OCI-LY3 (cell line): ENCODE results near the gene SGCB.

ENCODE experiments used
- H2AFZ ChIP-seq: fragments of 200-600, 300-600 bp; shearing (Covaris generic); 2 replicates; pipeline ENCODE4 v1.6.0; 2014; ENCODE audit warnings: antibody characterized with exemption, low read depth, low read length
- H3K27ac ChIP-seq: fragments of 200-600, 300-600 bp; sonication (generic); 2 replicates; pipeline ENCODE4 v1.5.1; 2014; ENCODE audit warnings: mild to moderate bottlenecking, low read length, moderate library complexity, mixed read lengths
- H3K27me3 ChIP-seq: fragments of 200-600, 300-600 bp; sonication (generic); 2 replicates; pipeline ENCODE4 v1.6.1; 2014; ENCODE audit warnings: low read depth, low read length, mixed read lengths
- H3K36me3 ChIP-seq: fragments of 200-600, 300-600 bp; sonication (generic); replicated peaks from 2 replicates; pipeline ENCODE3; 2014; ENCODE audit warnings: low read depth, low read length, mixed read lengths
- H3K4me1 ChIP-seq: fragments of 300-600, 200-600 bp; sonication (generic); 2 replicates; pipeline ENCODE4 v1.6.1; 2014; ENCODE audit warnings: low read length, mixed read lengths
- H3K4me2 ChIP-seq: fragments of 200-600, 300-600 bp; sonication (generic); 2 replicates; pipeline ENCODE4 v1.6.1; 2014; ENCODE audit warnings: low read length, mixed read lengths
- H3K4me3 ChIP-seq: fragments of 300-600, 200-600 bp; sonication (generic); 2 replicates; pipeline ENCODE4 v1.5.1; 2014; ENCODE audit warnings: antibody characterized with exemption, mild to moderate bottlenecking, low read length, moderate library complexity
- H3K79me2 ChIP-seq: fragments of 300-600, 200-600 bp; shearing (Covaris generic); 2 replicates; pipeline ENCODE4 v1.6.1; 2014; ENCODE audit warnings: mild to moderate bottlenecking, low read length, mixed read lengths
- H3K9ac ChIP-seq: fragments of 300-600, 200-600 bp; shearing (Covaris generic); 2 replicates; pipeline ENCODE4 v1.6.0; 2014; ENCODE audit warnings: mild to moderate bottlenecking, low read length, moderate library complexity
- H3K9me3 ChIP-seq: fragments of 200-600, 300-600 bp; shearing (Covaris generic); 2 replicates; pipeline ENCODE4 v1.6.1; 2014; ENCODE audit warnings: low read length, mixed read lengths; ENCODE audit not compliant: insufficient read depth
- H4K20me1 ChIP-seq: fragments of 200-600, 300-600 bp; sonication (generic); 2 replicates; pipeline ENCODE4 v1.6.1; 2016; ENCODE audit warnings: low read length, mixed read lengths; ENCODE audit not compliant: insufficient read depth
- CTCF ChIP-seq: fragments of 200-600, 300-600 bp; sonication (generic); IDR thresholded peaks from 2 replicates; pipeline ENCODE4 v1.5.1; 2014; ENCODE audit warnings: antibody characterized with exemption, low read length, low read depth
- EZH2phosphoT487 ChIP-seq: fragments of 200-600 bp; shearing (Covaris generic); IDR thresholded peaks from 2 replicates; pipeline ENCODE4 v1.6.1; 2018; ENCODE audit warnings: antibody characterized with exemption, mixed run types, low read depth

SGCB gene

GRCh38 chr4:52076731-52077130, 38.6 kb upstream of the SGCB start:
- no peak overlapping the region for H3K4me3 ChIP-seq

GRCh38 chr4:52071791-52072546, 33.9 kb upstream of the SGCB start:
- H3K27ac ChIP-seq = no peak overlapping the region
- H3K4me1 ChIP-seq = no peaks in the 10 kb centered on the region
- no peak overlapping the region for H3K4me2 ChIP-seq
- no peak overlapping the region for H2AFZ ChIP-seq
- H3K4me3 ChIP-seq = no peak overlapping the region
- H3K9ac ChIP-seq = no peak overlapping the region
- H3K36me3 ChIP-seq = no peaks in the 10 kb centered on the region
- no peaks in the 10 kb centered on the region for H4K20me1 ChIP-seq
- no peak for TF ChIP-seq CTCF
- TF ChIP-seq EZH2phosphoT487 = no peak
- H3K79me2 ChIP-seq = no peaks in the 10 kb centered on the region
- H3K27me3 ChIP-seq = no peaks in the 10 kb centered on the region
- H3K9me3 ChIP-seq = no peaks in the 10 kb centered on the region

More at GRCh38 chr4:52076731-52077130, 38.6 kb upstream of the SGCB start:
- no peak overlapping the region for H3K27ac ChIP-seq
- no peaks in the 10 kb centered on the region for H3K79me2 ChIP-seq
- H3K27me3 ChIP-seq = no peaks in the 10 kb centered on the region
- H2AFZ ChIP-seq = no peak overlapping the region
- H3K4me1 ChIP-seq = no peaks in the 10 kb centered on the region
- H4K20me1 ChIP-seq = no peaks in the 10 kb centered on the region
- H3K9me3 ChIP-seq = no peaks in the 10 kb centered on the region
- no peak overlapping the region for H3K4me2 ChIP-seq
- TF ChIP-seq EZH2phosphoT487 = no peak
- no peak for TF ChIP-seq CTCF
- no peaks in the 10 kb centered on the region for H3K36me3 ChIP-seq
- no peak overlapping the region for H3K9ac ChIP-seq

DNA sequence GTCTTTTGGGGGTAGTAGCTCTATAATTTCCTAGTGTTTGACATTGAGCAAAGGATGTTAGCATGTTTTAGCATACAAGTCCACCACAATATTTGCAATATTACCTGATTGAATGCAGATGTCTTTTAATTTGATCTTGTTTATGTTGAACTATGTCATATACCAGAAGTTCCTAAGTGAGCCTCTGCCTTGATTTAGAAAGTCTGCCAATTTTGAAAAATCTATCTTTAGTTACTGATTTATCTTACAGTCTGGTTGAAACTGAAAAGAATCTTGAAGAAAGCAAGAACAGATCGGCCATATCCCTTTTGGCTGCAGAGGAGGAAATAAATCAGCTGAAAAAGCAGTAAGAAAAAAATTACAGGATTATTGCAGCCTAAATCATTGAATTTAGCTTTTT, 31.5 kb upstream of the SGCB start:
- Histone ChIP-seq H3K27me3 (no peaks in the 10 kb centered on the region), H3K27ac (no peak overlapping the region), H3K9me3 (no peaks in the 10 kb centered on the region), H2AFZ (no peak overlapping the region), H4K20me1 (no peaks in the 10 kb centered on the region), H3K36me3 (no peaks in the 10 kb centered on the region), H3K4me2 (no peak overlapping the region), H3K79me2 (no peaks in the 10 kb centered on the region), H3K4me1 (no peaks in the 10 kb centered on the region), H3K4me3 (no peak overlapping the region), H3K9ac (no peak overlapping the region)
- TF ChIP-seq CTCF (no peak), EZH2phosphoT487 (no peak)

GRCh38 chr4:52059372-52059771, 21.3 kb upstream of the SGCB start:
- TF ChIP-seq CTCF (no peak), EZH2phosphoT487 (no peak)
- Histone ChIP-seq H3K36me3 (no peaks in the 10 kb centered on the region), H3K27ac (no peak overlapping the region), H3K27me3 (no peaks in the 10 kb centered on the region), H3K9ac (no peak overlapping the region), H3K4me3 (no peak overlapping the region), H3K4me2 (no peak overlapping the region), H3K4me1 (no peaks in the 10 kb centered on the region), H3K79me2 (no peaks in the 10 kb centered on the region), H2AFZ (no peak overlapping the region), H4K20me1 (no peaks in the 10 kb centered on the region), H3K9me3 (no peaks in the 10 kb centered on the region)
